ENCODE measurements around the gene GSE1. TPM values are rescaled to one million over a fixed set of nuclear protein-coding genes. Genes with fewer than 3 reads are reported as not detected.

The GSE1 gene
- total RNA-seq, 4 donors from 2014 or later: 54.2 to 155 (median 71.9) TPM

GRCh38 chr16:85724126-85724879, 111.2 kb downstream of the GSE1 start:
- Histone ChIP-seq H3K36me3 (no peaks in the 10 kb centered on the region), H3K4me3 (replicated peaks in 1 of 3) (no peak overlapping the region), H3K27ac (no peak overlapping the region), H3K27me3 (no peaks in the 10 kb centered on the region), H3K4me1 (no peaks in the 10 kb centered on the region), H3K9me3 (no peaks in the 10 kb centered on the region)
- no peak for DNase-seq
- intact Hi-C loops (cut with DNase I): no loop called here
- no peak for TF ChIP-seq POLR2A (IDR thresholded peaks at IDR 0.05)
- TF ChIP-seq CTCF (IDR thresholded peaks at IDR 0.05): no peak
- WGBS, 2 donors: 81% methylated on average over 20 of the region's 20 CpGs

DNA sequence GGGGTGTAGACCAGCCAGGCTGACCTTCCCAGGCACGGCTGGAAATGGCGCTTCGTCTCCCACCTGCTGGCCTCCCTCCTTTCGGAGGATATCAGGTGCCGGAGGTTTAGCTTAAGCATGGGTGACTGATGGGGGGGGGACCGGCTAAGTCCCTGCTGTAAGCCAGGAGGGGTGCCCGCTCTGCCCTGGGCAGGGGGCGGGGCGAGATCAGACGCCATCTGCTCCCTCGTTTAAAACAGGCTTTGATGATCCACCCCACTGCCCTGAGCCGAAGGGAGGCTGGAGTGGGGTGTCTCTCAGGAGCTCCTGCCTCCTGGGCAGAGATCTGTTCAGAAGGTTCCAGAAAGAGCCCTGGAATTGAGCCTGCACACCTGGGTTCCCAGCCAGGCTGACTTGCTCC, 111.8 kb downstream of the GSE1 start:
- DNase-seq: no peak
- no peaks in the 10 kb centered on the region for H3K36me3 ChIP-seq
- no peaks in the 10 kb centered on the region for H3K9me3 ChIP-seq
- no peak overlapping the region for H3K27ac ChIP-seq
- WGBS, 2 donors: no CpG with 5 or more reads among the region's 12 CpGs
- no peak overlapping the region for H3K4me3 ChIP-seq (replicated peaks in 1 of 3)
- no peaks in the 10 kb centered on the region for H3K27me3 ChIP-seq
- no peak for TF ChIP-seq CTCF (IDR thresholded peaks at IDR 0.05)
- TF ChIP-seq POLR2A (IDR thresholded peaks at IDR 0.05): no peak
- no peaks in the 10 kb centered on the region for H3K4me1 ChIP-seq
- intact Hi-C loops (cut with DNase I): no loop called here

Small RNAs within 50 kb of the gene (small RNA-seq; reads per million reads assigned to genes)
- gene RN7SL381P: not detected

Other genes starting within 250 kb of the GSE1 start
- gene GINS2, start 75.6 kb downstream of the GSE1 start, total RNA-seq: 1 to 10 TPM in 1 of 4 donors, under 1 TPM in 3; 0.24 to 1.2 (median 0.55) TPM
- 1 to 10 TPM in 3 of 4 donors, not detected in 1; 5.1 to 8.4 (median 6.3) TPM for gene C16orf74, start 137.8 kb downstream of the GSE1 start, total RNA-seq
- 10 to 100 TPM; 23.4 to 53.6 (median 41.7) TPM for gene EMC8, start 186.2 kb downstream of the GSE1 start, total RNA-seq
- 100 to 1,000 TPM; 516 to 726 (median 632) TPM for gene COX4I1, start 186.4 kb downstream of the GSE1 start, total RNA-seq

All from thyroid gland (tissue), 4 donors.